ENCODE measurements around the gene FN1.

GRCh38 chr2:215382011-215382410 is 53.9 kb downstream of the FN1 start:
- no peak for TF ChIP-seq POLR2A (IDR thresholded peaks at IDR 0.05)
- TF ChIP-seq CTCF (IDR thresholded peaks at IDR 0.05) = no peak
